M059J (cell line): ENCODE measurements around the gene AGMO. TPM values are rescaled to one million over a fixed set of nuclear protein-coding genes. Genes with fewer than 3 reads are reported as not detected.
"Not testable (repeated sequence)": the region's sequence is repeated elsewhere in the genome, so short reads cannot be mapped to it uniquely, and the experiment has no call there.

Experiments
- DNase-seq: peaks from one replicate; pipeline ENCODE4 v3.0.0-alpha.2; 2012; ENCODE audit warnings: low read depth
- total RNA-seq: library from RNA; depleted of rRNA; stranded (reverse); fragments of >200 nt; shearing (Covaris generic); gene quantifications from 2 replicates; pipeline ENCODE4 v1.2.3, GENCODE V29; 2014

Gene AGMO
- total RNA-seq, 1 experiment from 2014 or later = not detected

DNA sequence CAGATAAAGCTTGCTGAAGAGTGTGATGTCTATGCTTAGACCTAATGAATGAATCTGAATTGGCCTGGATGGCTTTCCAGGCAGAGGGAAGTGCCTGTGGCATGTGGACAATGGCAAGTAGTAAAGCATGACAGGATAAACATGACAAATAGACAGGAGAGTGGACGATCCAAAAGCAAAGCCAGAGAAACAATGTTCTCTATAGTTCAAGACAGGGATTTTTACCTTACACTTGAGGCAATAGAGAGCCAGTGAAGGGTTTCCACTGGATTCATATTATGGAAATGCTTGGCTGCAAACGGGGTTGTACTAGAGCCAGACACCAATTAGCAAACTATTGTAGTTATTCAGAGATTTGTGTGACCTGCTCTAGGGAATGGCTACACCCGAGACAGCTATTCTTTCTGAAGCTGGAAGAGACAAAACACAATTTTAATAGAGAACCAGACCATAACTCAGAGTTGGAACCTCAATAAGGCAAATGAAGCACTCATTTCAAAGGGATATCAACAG is 2.3 kb downstream of the AGMO start:
- DNase-seq = no peak

DNA sequence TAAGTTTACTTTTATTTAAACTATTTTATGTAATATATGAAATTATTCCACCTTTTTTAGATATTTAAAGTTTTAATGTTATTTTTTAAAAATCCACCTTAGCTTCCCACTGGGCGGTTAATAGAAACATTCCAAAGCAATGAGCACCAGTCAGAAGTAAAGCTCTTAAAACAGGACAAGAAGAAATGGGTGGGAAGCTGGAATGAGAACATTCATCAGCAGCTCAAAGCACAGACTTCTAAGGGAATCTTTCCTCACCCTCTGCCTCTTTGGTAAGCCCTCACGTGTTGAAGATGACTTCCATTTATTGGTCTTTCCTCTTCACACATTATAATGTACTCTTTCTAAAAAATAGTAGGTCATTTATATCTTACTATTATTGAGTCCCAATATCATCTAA is 3.1 kb downstream of the AGMO start:
- peak; percentile 11 for DNase-seq

DNA sequence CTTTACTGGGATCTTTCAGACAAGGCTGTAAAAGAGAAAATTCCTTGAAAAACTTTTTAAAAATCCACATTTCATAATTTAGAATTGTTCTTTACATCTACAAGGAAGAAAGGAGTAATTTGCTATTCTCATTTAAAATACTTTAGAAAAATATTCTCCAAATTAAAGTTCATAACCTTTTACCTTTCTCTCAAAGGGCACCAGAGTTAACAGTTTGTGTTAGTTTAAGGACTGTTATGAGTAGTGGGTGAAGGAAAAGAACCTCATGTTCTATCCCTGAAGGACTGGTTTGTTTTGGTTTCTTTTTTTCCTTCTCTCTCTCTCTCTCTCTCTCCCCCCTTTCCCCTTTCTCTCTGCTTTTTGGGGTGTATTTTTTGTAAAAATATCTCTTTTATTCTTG is 4.1 kb downstream of the AGMO start:
- no peak for DNase-seq

DNA sequence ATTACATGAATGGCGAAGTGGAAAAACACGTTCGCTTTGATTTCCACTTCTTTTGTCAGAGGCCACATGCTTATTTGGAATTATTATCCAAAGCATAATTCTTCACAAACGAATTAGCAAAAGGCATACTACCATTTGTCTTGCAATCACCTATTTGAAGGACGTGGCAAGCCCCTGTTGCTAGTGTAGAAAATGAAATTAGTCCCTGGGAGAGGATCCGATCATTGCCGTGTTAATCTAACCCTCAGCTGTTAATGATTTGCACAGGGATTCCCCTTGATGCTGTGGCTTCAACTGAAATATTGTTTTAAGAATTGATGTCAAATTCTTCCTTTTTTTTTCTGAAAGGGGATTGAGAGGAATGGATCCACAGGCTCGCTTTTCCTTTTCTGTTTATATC is 4.6 kb downstream of the AGMO start:
- DNase-seq = no peak

DNA sequence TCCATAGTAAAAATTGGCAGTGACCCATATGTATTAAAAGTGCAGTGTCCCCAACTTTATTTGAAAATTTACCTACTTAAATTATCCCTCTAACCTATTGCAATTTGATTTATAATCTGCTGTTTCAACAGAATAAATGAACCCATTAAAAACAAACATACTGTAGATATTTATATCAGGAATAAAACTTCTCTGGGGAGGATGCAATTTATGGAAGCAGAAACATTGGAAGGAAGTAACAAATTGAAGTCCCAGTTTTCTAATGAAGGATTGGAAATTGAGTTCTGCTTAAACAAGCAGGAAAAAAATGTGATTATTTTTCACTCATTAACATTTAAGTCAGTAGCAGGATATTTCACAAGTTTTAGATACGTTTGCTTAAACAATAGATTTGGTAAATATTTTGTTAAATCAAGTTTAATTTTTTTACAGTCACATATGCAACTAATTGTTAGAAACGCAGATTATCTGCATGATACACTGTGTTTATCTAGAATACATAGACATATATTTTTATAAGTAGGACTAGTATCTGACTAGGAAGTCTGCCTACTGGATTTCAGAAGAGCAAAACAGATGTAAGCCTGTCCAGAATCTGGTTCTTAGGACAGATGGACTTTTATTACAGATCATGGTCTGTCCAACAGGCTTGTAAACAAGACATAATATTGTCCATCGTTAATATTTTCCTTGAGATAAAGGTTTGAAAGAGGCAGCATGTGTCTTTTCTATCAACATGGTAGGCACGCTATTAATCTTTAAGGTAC is 5.3 kb downstream of the AGMO start:
- DNase-seq = no peak

DNA sequence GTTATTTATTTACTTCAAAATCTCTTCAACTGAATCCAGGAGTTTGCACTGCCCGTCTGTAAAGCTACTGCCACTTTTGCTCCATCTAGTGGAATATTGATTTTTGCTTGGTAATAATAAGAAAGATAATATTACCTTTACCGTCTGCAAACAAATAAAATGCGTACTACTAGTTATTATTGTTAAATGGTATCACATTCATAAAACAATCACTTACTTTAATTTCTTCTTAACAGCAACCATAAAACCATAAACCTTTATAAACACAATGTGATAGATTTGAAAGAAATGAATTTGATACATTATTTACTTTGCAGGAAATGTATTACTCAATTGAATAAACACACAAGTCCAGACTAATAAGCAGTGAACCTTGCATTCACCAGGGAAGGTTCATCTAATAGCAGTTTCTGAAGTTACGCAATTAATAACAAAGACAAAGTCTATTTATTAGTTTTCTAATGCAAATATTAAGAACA is 6.4 kb downstream of the AGMO start:
- DNase-seq = peak; percentile 9

DNA sequence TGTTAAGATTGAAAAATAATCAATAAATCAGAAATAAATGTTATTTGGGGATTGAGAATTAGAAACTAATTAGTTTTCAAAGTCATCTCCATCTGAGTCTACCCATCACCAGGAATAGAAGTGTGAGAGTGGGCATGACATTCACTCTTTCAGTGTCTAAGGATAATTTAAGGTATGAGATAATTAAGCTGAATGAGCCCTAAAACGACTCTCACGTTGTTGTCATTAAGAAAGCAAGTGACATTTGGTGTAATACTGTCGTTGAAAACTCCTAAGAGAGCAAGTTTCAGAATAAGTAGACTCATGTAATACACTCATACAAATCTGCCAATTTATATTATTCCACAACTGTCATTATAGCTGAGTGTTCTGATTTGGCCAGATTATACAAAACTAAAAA is 7.1 kb downstream of the AGMO start:
- DNase-seq = no peak

DNA sequence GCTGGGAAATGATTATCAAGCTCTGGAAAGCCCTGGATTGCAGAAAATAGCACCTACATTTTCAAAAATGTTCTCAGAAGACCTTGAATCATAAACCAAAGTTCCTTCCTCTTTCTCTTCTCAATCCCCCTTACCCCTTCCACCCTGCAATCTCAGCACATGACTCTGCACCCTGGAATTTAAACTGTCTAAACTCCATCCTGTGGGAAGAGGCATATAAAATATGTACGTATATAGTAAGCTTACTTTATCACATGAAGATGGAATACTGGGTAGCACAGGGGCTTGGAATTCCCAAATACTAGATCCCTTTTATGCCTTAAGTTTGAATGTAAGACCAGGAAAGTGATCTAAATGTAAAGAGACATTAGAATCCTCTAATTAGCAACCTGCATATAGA is 7.7 kb downstream of the AGMO start:
- no peak for DNase-seq

DNA sequence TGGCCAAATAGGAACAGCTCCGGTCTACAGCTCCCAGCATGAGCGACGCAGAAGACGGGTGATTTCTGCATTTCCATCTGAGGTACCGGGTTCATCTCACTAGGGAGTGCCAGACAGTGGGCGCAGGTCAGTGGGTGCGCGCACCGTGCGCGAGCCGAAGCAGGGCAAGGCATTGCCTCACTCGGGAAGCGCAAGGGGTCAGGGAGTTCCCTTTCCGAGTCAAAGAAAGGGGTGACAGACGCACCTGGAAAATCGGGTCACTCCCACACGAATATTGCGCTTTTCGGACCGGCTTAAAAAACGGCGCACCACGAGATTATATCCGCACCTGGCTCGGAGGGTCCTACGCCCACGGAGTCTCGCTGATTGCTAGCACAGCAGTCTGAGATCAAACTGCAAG is 14.5 kb downstream of the AGMO start:
- DNase-seq = not testable (repeated sequence)

DNA sequence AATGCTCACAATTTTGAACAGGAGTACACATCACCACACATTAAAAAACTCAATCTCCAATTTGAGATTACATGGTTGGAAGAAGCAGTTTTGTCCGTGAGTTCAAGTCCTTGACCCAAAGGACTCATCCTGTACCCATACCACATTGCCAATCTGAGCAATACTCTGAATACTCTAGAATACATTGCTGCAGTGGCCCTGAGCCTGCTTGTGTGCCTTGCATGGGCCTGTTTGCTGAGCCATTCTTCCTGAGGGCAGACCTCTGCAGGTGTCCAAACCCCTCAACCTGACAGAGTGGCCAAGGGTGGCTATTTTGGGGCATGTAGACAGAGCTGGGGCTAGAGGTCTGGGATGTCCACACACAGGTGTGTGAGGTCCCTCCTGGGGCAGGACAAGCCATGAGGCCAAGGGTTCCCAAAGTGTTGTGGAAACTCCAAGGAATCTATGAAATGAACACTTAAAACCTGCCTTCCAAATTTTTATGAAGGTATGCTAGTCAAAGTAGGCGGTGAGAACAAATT is 15.5 kb downstream of the AGMO start:
- DNase-seq = no peak

DNA sequence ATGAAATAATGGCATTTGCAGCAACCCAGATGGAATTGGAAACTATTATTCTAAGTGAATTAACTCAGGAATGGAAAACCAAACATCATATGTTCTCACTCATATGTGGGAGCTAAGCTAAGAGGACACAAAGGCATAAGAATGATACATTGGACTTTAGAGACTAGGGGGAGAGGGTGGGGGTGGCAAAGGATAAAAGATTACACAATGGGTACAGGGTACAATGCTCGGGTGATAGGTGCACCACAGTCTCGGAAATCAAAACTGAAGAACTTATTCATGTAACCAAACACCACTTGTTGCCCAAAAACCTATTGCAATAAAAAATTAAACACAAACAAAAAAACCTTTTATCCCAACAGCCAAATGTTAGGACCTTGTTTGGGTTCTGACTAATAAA is 17.8 kb downstream of the AGMO start:
- no peak for DNase-seq

DNA sequence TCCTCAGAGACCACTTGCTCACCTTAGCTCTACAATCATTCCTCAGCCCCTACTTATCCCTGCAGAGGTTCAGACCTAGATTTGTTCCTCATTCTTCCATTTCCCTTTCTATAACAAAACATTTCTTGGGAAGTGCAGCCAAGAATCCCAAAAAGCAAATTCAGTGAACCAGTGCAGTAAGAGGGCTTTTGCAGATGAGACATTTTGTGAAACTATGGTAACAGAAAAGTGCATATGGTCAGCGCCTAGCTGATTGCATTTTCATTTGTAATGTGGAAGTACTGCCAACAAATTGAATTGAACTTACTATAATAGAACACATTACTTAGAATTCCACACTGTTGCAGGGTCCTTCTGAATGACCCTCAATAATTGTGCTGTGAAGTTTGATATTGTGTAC is 18.6 kb downstream of the AGMO start:
- DNase-seq = no peak

DNA sequence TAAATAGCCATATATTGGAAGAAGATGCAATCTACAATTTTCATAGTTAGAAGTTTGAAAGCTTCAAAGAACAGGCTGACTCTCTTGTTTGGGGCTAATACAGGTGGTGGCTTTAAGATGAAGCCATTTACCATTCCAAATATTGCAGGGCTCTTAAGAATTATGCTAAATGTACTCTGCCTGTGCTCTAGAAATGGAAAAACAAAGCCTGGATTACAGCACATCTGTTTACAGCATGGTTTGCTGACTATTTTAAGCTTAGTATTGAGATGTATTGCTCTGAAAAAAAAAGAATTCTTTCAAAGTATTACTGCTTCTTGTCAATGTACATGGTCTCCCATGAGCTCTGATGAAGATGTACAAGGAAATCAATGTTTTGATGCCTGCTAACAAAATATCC is 34.2 kb downstream of the AGMO start:
- no peak for DNase-seq

DNA sequence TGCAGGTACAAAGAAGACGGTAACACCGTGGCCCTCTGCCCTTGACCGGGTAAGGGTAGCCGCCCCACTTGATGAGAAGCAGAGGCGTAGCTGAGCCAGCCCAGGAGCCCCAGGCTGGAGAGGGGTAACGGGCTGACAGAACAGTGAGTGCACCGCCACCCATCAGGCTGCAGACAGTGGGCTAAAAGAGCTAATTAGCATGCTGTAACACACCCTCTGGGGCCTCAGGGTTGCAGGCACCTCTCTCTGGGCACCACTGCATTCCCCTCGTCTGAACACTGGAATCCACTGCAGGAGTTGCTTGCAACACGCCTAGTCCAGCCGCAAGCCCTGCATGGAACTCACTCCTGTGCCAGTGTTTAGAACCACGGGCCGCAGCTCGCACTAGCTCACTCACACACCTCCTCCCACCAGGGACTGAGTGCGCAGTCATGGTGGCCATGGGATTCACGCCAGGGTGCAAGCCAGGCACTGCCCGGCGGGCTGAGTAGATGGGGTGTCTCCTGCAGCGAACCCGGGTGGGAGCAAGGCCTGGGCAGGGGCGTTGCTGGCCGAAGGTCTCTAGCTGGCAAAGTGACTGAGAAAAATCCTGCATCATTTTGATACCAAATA is 36.1 kb downstream of the AGMO start:
- no peak for DNase-seq

DNA sequence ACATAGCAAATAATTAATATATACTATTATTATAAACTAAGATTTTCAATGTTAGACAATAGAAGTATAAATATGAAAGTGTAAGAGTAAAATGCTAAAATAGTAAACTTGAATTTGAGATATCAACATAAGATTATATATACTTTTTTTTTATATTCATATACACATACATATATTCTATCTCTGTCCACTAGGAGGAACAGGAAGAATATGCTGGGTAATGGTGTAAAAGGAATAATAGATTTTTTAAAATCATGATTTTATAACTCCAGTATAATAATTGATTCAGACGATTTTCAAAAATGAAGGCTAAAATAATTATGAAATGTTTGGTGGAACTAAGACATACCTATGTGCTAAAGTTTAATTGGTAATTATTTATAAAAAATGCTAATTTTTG is 37.7 kb downstream of the AGMO start:
- DNase-seq = no peak

DNA sequence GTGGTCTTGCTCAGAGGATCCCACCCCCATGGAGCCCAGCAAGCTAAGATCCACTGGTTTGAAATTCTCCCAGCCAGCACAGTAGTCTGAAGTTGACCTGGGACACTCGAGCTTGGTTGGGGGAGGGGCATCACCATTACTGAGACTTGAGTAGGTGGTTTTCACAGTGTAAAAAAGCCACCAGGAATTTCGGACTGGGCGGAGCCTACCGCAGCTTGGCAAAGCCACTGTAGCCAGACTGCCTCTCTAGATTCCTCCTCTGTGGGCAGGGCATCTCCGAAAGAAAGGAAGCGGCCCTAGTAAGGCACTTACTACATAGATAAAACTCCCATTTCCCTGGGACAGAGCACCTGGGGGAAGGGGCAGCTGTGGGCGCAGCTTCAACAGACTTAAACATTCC is 44.0 kb downstream of the AGMO start:
- peak; percentile 12 for DNase-seq

DNA sequence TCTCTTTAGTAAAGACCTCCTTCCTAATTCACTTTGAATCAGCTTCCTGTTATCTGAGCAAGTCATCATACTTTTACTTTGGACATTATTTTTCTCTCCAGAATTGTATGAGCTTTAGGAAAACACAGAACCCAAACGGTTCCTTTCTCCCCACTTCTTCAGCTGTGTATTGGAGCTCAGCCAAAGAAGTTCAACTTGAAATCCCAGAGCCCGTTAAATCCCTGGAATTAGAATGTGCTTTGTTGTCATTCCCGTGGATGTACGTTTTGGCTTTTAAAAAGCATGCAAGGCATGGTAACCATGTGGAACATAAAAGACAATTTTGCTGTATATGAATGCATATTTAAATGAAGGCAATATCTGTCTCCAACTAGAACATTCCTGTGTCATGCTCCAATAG is 46.6 kb downstream of the AGMO start:
- DNase-seq = no peak

DNA sequence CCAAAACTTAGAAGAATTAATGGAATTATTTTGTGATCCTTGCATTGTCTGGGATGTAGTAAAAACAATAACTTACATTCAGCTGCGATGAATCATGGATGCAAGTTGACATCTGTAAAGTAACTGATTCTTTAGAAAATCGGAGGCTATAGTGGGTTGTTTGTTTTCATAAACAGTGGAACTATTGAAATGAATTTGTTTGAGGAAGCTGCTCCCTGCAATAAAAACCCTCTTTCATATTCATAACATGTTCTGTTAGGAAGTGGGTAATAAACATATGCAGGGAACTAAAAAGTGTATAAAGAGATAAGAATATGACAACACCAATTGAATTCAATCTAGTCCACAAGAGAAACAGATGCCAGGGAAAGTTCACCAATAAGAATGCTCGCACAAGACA is 53.6 kb downstream of the AGMO start:
- DNase-seq = no peak

DNA sequence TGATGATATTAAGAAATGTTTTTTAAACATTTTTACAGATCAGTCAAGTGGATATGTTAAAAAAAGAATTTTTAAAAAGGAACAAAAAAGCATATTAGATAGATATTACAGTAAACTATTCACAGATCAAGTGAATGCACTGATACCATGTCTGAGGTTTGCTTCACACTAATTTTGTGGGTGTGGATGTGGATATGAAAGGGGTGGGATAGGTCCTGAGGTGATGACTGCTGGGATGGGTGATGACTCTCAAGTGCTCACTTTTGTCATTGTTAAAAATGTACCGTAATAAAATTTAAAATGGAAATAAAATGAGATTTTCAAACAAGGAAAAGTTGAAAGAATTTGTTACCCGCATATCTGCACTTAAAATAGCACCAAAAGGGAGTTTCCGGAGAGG is 54.1 kb downstream of the AGMO start:
- DNase-seq = no peak

DNA sequence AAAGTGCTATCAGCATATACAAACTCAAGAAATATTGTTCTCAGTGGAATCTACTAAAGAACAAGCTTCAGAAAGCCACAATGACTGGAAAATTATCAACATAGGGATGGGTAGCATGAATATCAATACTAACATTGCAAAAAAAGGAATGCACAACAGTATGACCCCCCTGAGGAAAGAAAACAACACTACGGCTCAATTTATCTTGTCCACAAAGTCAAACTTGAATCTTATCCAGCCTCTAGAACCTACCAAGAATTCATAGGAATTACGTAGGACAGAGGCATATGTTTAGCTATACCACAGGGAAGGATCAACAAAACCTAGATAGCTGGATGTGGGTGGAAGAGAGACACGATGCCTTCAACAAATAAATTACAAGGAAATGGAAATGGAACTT is 54.6 kb downstream of the AGMO start:
- no peak for DNase-seq

DNA sequence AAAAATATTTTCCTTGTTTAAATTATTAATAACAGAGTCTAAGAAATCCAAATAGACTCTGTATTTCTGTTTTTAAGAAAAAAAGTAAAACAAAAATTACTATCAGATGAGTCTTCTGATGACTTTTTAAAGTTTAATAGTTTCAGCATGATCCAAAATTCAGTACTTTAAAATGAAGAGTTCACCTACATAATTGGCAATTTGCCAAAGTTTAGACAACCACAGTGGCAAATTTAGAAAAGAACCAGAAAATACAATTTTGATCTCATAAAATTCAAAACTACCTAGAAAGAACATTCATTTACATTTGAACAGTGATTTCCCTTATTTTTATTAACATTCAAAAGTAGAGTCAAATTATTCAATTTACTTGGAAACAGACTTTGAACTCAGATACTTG is 56.1 kb downstream of the AGMO start:
- no peak for DNase-seq

DNA sequence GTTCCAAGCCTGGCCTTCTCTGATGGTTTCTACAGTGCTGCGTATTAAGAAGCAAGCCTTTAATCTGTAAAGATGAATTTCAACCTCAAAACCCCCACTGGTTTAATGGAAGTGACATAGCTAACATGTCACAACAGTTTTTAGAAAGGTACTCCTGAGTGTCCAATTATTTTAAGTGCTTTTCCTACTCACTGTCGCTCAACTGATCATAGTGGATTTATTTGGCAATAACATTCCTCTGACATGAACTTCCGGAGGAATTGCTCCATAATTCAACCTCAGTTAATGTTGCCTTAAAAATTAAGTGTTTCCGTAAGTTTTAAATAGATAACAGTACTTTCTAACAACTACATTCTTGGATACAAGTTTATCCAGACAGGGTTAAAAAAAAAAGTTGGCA is 57.5 kb downstream of the AGMO start:
- DNase-seq = no peak

DNA sequence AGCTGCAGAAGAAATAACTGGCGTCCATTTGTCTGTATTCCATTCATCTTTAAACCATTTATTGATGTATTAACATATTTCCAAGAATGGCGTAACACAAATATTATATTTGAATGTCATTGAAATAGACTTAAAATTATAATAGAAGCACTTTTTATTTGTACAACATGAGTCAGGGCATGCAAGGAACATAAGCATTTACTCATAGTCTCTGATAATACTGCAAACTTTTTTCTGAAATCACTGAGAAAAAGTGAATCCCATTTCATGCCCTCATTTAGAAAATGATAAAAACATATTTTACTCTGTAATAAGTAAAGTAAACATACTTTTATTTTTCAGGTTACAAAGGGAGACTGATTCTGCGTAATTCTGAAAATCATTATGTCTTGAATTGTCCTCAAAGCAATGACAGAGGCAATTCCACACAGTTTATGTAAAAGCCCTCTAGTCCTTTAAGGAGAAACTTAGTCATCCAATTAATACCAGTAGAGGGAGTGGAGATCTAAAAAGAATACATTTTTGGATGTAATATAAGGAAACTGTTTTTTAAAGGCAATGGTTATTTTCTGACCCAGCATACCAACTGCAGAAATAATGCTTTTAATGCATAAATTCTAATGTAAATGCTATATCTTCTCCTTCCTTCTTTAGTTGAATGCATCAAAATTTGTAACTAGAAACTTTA is 58.1 kb downstream of the AGMO start:
- peak; percentile 6 for DNase-seq
